AG04450 (cell line): Measurements from ENCODE around the gene C13orf42. TPM values are rescaled to one million over a fixed set of nuclear protein-coding genes. Genes with fewer than 3 reads are reported as not detected.

Source experiments
- CTCF ChIA-PET: fragments of 300-600, 350-600 bp; formaldehyde crosslinking; extraction: SDS; loops from one replicate; lab custom pipeline; 2022; ENCODE audit warnings: antibody characterized with exemption, inconsistent platforms; lab: Charles Lee
- POLR2A ChIA-PET: fragments of 350-600 bp; formaldehyde crosslinking; extraction: SDS; loops from one replicate; lab custom pipeline; 2021; ENCODE audit warnings: antibody characterized with exemption, inconsistent platforms; lab: Yijun Ruan, JAX
- DNase-seq: peaks from one replicate; pipeline ENCODE4 v3.0.0-alpha.2; 2011; ENCODE audit warnings: low read depth, low spot score
- H3K27ac ChIP-seq: one replicate; pipeline ENCODE4 v1.5.1; 2012; ENCODE audit warnings: low read depth, low read length, control low read depth
- H3K27me3 ChIP-seq: one replicate; pipeline ENCODE4 v1.6.0; 2012; ENCODE audit warnings: low read length; ENCODE audit not compliant: control insufficient read depth, insufficient read depth
- H3K4me3 ChIP-seq: 2 replicates; pipeline ENCODE4 v1.5.1; 2011; ENCODE audit warnings: mild to moderate bottlenecking, low read depth, low read length, control low read depth
- H3K9me3 ChIP-seq: 2 replicates; pipeline ENCODE4 v1.5.1; 2012; ENCODE audit warnings: low read length; ENCODE audit not compliant: control insufficient read depth, insufficient read depth
- polyA plus RNA-seq: library from polyadenylated mRNA; depleted of rRNA; stranded (reverse); fragments of >200 nt; gene quantifications from 2 replicates; pipeline ENCODE4 v1.2.3, GENCODE V29; 2011
- TF ChIP-seq, protein P1 (sequence below): IDR thresholded peaks from 2 replicates; pipeline ENCODE4 v1.5.1; 2011; ENCODE audit warnings: low read depth, low read length, control low read depth, inconsistent platforms

C13orf42 gene
- polyA plus RNA-seq, 1 experiment: not detected

GRCh38 chr13:51066091-51066831 is 44.8 kb downstream of the C13orf42 start:
- POLR2A ChIA-PET: no interaction called here
- CTCF ChIA-PET: interaction anchor here (0.9 to 1.1 kb wide), 3 partner anchors 77 to 240 kb away, joined by 3 to 4 read pairs (median 3); no protein-coding TSS in a partner anchor

GRCh38 chr13:51065372-51066090 is 45.5 kb downstream of the C13orf42 start:
- ChIA-PET CTCF (interaction anchor here (0.9 kb wide), 1 partner anchor 76 kb away, joined by 3 read pairs; no protein-coding TSS in a partner anchor), POLR2A (no interaction called here)
- no peak for DNase-seq
- peaks cover 16% of the 10 kb centered on the region for H3K27me3 ChIP-seq
- H3K9me3 ChIP-seq: no peaks in the 10 kb centered on the region
- H3K4me3 ChIP-seq: no peak overlapping the region
- TF ChIP-seq, protein P1, sequence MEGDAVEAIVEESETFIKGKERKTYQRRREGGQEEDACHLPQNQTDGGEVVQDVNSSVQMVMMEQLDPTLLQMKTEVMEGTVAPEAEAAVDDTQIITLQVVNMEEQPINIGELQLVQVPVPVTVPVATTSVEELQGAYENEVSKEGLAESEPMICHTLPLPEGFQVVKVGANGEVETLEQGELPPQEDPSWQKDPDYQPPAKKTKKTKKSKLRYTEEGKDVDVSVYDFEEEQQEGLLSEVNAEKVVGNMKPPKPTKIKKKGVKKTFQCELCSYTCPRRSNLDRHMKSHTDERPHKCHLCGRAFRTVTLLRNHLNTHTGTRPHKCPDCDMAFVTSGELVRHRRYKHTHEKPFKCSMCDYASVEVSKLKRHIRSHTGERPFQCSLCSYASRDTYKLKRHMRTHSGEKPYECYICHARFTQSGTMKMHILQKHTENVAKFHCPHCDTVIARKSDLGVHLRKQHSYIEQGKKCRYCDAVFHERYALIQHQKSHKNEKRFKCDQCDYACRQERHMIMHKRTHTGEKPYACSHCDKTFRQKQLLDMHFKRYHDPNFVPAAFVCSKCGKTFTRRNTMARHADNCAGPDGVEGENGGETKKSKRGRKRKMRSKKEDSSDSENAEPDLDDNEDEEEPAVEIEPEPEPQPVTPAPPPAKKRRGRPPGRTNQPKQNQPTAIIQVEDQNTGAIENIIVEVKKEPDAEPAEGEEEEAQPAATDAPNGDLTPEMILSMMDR: no peak
- H3K27ac ChIP-seq: no peak overlapping the region

More at GRCh38 chr13:51066091-51066831, 44.8 kb downstream of the C13orf42 start:
- Histone ChIP-seq H3K27me3 (peaks cover 19% of the 10 kb centered on the region), H3K4me3 (no peak overlapping the region), H3K9me3 (no peaks in the 10 kb centered on the region), H3K27ac (no peak overlapping the region)
- no peak for DNase-seq
- TF ChIP-seq, protein P1: no peak

- CTCF ChIA-PET: no interaction called here
Observed at GRCh38 chr13:51064753-51065152, 46.3 kb downstream of the C13orf42 start.

DNA sequence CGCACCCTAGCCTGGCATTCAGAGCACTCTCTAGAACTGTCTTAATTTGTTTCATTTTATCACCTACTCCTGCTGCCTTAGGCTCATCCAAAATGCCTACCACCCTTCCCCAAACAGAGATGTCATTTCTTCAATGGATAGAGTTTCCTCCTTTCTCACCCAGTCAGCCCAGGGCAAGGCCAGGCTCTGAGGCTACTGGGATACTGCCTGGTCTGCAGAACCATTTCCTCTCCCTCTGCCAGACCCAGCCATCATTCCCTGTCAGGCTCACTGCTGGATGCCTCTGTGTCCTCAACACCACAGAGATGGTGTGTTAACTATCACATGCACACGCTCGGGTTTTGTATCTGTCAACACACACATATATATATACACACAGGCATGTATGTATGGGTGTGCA is 47.2 kb downstream of the C13orf42 start:
- Histone ChIP-seq H3K27me3 (peaks cover 18% of the 10 kb centered on the region), H3K27ac (no peak overlapping the region), H3K4me3 (no peak overlapping the region), H3K9me3 (no peaks in the 10 kb centered on the region)
- DNase-seq: no peak
- ChIA-PET CTCF (no interaction called here), POLR2A (no interaction called here)
- TF ChIP-seq, protein P1: no peak

More at GRCh38 chr13:51064753-51065152, 46.3 kb downstream of the C13orf42 start:
- POLR2A ChIA-PET: no interaction called here
- Histone ChIP-seq H3K9me3 (no peaks in the 10 kb centered on the region), H3K27me3 (peaks cover 17% of the 10 kb centered on the region), H3K4me3 (no peak overlapping the region), H3K27ac (no peak overlapping the region)
- TF ChIP-seq, protein P1: no peak
- DNase-seq: no peak
